NCI-H1092 (cell line): ENCODE results near the gene IL34.

Experiments used
- DNase-seq: peaks from one replicate; lab custom pipeline; 2025; lab: John Stamatoyannopoulos, UW

The IL34 gene

GRCh38 chr16:70678121-70678897, 31.9 kb downstream of the IL34 start:
- no peak for DNase-seq

DNA sequence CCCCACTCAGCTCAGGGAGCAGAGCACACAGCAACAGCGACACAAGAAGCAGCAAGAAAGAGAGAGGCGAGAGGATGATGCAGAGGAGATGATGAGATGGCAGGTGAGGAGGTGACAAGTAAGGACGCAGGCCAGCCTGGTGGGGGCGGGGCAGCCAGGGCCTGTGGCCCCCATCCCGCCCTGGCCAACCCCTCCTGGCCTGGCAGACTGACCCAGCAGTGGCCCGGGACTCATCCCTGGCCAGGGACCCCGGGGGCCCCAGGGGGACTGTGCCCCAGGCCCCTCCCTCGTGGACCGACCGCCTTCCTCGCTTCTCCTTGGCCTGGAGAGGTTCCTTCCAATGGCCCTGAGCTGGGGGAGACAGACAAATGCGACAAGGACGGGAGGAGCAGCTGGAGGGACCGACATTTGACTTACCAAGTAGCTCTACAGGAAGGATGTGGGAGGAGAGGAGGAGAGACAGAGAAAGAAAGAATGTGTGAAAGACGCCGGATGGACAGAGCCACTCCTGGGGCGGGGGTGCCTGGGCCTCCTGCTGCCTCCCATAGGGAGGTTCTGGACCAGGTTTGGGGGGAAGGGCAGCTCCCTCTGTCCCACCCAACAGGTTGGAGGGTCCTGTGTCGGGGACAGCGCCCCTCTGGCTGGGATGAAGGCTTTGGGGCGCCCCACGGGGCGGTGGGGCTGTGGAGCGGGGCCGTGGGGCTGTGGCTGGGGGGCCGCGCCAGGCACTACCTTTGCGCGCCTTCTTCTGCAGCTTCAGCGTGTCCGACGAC, 32.7 kb downstream of the IL34 start:
- DNase-seq, result no peak

DNA sequence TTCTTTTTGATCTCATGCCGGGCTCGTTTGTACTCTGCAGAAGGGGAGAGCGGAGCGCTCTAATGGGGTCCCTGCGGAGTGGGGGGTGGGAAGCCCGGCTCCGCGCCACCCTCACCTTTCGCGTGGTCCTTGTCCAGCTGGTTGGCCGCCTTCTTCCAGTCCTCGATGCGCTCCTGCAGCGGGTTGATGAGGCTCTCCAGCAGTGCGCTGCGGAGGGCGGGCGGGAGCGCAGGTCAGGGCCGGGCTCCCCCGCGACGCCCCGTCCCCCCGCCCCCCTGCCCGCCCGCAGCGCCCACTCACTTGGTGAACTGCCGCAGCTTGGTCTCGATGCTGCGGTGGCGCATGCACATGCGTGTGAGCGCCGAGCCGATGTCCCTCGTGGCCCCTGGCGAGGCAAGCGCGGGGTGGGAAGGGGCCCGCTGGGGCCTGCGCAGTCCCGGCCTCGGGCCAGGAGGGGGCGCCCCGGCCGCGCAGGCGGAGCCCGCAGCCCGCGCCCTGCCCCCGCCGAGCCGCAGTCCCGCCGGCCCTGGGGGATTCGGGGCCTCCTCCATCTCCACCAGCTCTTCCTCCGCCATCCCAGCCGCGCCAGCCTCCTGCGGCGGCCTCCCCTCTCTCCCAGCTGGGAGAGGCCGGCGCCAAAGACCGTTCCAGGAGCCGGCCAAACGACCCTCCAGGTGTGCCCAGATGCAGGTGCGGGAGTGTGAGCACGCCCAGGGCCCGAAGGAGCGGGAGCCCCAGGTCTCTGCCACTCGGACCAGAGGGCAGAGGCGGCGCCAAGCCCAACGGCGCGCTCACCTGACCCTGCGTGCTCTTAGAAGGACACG, 33.5 kb downstream of the IL34 start:
- no peak for DNase-seq

DNA sequence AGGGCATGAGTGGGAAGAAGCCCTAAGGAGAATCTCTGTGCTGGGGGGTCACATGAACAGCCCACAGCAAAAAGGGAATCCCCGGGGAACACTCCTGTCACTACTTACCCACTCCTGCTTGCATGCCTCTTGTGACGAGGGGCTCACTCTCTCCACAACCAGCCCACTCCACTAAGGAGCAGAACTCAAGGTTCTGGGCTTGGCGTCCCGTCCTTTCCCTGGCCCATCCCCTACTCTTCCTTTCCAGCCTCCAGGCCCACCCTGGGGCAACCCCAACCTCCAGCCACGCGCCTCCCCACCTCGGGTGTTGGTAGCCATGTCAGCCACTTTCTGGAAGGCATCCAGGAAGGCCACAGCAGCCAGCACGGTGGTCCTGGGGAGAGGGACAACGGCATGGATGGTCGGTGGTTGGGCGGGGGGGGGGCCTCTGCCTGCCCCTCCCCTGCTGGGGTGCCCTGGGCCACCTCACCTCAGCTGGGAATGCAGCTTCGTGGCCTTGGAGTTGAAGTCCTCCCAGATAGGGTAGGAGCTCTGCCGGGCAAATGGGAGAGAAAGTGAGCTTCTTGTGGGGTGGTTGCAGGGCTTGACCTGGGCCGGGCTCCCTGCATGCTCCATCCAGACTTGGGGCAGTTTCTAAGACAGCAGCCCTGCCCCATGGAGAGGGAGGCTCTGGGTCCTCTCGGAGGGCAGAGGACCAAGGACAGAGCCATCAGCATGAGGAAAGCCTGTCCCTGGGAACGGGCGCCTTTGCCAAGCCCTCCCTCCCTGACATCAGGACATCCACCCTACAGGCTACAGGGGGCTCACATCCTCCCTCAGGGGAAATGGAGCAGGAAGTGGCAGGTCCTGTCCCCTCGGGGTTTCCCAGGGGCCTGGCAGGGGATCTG, 34.4 kb downstream of the IL34 start:
- no peak for DNase-seq

- no peak for DNase-seq
Measured at GRCh38 chr16:70681382-70682238, 35.3 kb downstream of the IL34 start.

DNA sequence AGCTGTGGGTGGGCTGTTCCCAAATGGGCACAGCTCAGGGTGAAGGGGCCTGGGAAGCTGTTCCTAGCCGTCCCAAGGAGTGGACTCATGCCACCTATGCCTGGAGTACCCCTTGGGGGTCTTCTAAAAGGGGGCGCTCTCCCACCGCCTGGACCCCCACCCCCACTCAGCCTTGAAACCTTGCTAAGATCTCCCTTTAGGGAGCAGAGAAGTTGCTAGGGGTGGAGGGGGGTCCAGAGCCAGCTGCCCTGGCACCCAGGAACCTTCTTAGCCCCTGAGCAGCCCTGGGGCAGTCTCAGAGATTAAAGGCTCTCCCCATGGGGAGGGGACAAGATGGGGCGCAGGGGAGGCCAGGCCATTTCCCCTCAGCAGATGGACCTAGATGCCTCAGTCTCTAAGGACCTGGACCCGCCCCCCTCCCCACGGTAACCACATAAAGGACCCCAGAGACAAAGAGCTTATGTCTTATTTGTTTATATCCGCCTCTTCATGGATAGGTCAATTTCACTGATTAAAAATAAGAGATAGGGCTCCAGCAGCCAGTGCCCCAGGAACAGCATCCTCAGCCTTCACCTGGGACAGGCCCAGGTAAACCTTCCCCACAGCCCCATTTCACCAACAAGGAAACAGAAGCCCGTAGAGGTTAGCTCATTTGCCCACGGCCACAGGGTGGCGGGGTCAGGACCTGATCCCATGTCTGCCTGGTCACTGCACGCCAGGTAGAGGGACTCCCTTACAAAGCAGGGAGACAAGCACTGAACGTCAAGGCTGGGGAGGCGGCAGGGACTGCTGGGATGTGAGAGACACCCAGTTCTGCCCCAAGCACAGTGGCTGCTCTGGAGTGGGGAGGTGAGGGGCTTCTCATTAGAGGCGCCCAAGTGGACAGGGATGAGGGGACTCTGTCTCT, 36.1 kb downstream of the IL34 start:
- no peak for DNase-seq

GRCh38 chr16:70683146-70683944, 37.0 kb downstream of the IL34 start:
- DNase-seq, result no peak

DNA sequence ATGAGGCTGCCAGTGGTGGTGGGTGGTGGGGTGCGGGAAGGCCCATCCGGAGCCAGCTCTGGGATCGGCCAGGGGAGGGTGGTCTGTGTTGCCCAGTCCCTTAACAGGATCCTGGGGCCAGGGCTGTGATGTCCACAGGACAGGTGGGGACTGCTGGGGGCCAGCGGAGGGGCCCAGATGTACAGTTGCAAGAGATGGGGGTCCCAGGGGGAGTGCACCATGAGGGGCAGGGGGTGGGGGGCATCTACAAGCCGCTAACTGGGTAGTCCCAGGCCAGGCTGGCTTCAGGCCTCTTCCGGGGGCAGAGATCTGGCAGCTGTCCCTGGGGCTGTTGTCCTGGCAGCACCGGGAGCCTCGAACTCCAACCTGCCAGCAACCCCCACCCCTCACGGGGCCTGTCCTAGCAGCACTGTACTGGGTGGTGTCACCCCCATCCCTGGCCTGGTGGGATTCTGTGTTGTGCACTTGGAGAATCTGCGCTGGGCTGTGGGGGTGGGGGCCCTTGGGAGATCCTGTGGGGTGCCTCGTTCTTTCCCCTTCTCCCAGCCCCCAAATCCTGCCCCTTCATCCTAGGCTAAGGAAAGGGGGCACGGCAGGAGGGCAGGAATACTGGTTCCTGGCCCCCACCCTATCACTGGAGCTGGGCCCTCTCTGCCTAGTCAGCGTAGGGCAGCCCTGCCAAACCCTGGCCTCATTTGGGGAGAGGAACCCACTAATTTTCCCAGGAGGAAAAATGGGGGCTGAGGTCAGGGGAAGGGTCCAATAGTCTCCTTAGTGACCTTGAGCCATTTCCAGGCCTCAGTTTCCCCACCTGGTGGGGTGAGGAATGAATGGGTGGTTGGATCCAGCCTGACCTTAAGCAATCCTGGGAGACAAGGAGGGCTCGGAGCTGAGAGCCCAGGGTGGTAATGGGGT, 38.0 kb downstream of the IL34 start:
- no peak for DNase-seq

GRCh38 chr16:70685061-70685937, 38.9 kb downstream of the IL34 start:
- DNase-seq, result no peak

- peak; percentile 77 for DNase-seq
Measured at GRCh38 chr16:70685938-70686375, 39.6 kb downstream of the IL34 start, which contains the start of gene MTSS2. Gene MTSS2, minus strand, starts transcription at chr16:70686053. Its CDS starts 262 bp downstream, at chr16:70685791.

GRCh38 chr16:70686376-70687101, 40.2 kb downstream of the IL34 start:
- DNase-seq, result no peak

GRCh38 chr16:70687102-70687511, 40.7 kb downstream of the IL34 start:
- no peak for DNase-seq

GRCh38 chr16:70687671-70688245, 41.4 kb downstream of the IL34 start:
- no peak for DNase-seq

DNA sequence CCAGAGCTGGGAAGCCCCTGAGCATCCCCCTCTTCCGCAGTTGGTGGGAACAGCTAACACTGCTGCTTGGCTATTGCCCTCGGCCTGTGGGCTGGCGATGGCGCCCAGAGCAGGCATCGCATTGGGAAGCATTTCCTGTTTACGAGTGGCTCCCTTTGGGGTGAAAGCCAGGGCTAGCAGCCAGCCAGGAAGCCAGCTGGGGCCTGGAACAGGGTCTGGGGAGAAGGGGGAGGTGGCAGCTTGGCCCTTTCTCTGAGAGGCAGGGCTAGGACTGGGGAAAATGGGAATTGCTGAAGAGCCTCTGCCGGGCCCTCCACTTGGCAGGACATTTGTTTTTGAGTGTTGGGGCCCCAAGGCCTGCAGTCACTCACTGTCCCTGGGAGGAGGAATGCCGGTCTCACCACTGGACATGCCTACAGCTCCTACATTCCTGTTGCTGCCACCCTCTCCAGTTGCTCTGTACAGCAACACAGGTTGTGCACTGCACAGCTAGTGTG, 41.9 kb downstream of the IL34 start:
- DNase-seq, result peak; percentile 38
